AG04450 (cell line): ENCODE data around the gene FNDC5. TPM values are rescaled to one million over a fixed set of nuclear protein-coding genes. Genes with fewer than 3 reads are reported as not detected.

Experiments used
- CTCF ChIA-PET: fragments of 300-600, 350-600 bp; formaldehyde crosslinking; extraction: SDS; loops from one replicate; lab custom pipeline; 2022; ENCODE audit warnings: antibody characterized with exemption, inconsistent platforms; lab: Charles Lee
- POLR2A ChIA-PET: fragments of 350-600 bp; formaldehyde crosslinking; extraction: SDS; loops from one replicate; lab custom pipeline; 2021; ENCODE audit warnings: antibody characterized with exemption, inconsistent platforms; lab: Yijun Ruan, JAX
- DNase-seq: peaks from one replicate; pipeline ENCODE4 v3.0.0-alpha.2; 2011; ENCODE audit warnings: low read depth, low spot score
- H3K27ac ChIP-seq: one replicate; pipeline ENCODE4 v1.5.1; 2012; ENCODE audit warnings: low read depth, low read length, control low read depth
- H3K27me3 ChIP-seq: one replicate; pipeline ENCODE4 v1.6.0; 2012; ENCODE audit warnings: low read length; ENCODE audit not compliant: control insufficient read depth, insufficient read depth
- H3K4me3 ChIP-seq: 2 replicates; pipeline ENCODE4 v1.5.1; 2011; ENCODE audit warnings: mild to moderate bottlenecking, low read depth, low read length, control low read depth
- H3K9me3 ChIP-seq: 2 replicates; pipeline ENCODE4 v1.5.1; 2012; ENCODE audit warnings: low read length; ENCODE audit not compliant: control insufficient read depth, insufficient read depth
- polyA plus RNA-seq: library from polyadenylated mRNA; depleted of rRNA; stranded (reverse); fragments of >200 nt; gene quantifications from 2 replicates; pipeline ENCODE4 v1.2.3, GENCODE V29; 2011
- TF ChIP-seq, protein P1 (sequence below): IDR thresholded peaks from 2 replicates; pipeline ENCODE4 v1.5.1; 2011; ENCODE audit warnings: low read depth, low read length, control low read depth, inconsistent platforms

The FNDC5 gene
- polyA plus RNA-seq, 1 experiment: 1.5 TPM

DNA sequence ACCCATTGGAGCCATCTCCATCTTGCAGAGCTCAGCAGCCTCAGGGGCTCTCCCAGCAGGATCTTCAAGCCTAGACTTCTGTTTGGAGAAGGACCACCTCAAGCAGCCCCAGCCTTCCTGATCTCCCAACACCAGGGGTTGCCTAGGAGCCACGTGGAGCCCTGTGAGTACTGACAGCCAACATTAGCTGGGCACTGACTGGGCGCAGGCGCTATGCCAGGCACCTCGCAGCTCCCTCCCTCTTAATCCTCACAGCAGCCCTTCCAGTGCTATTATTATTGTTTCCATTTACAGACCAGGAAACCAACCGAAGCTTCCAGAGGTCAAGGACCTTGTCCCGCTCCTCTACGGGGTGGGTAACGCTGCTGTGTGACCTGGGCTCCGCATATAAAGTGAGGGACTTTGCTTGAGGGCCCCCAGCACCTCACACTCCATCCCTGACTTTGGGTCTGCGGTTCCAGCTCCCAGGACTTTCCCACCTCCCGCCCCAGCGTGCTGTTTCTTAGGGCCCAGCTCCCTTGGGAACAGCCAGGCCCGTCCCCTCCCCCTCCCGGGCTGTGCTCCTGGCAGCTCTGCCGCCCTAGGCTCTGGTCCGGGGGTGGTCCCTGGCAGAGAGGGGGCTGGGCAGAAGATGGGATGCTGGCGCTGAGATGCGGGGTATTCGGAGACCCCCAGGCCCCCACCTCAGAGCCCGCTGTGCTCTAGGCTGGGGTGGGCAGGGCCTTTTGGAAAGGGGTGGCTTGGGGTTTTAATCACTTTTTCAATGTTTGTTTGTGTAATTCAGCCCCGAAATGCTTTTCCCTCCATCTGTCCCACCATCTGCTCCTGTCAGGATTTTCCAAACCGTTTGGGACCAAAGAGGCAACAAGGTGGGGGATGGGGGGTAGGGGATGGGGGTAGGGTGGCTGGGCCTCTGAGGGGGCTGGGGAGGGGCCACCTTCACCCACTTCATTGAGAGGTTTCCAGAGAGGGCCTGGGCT lies 11.4 kb upstream of the FNDC5 start:
- Histone ChIP-seq H3K27me3 (peaks cover 35% of the 10 kb centered on the region), H3K9me3 (peaks cover 3% of the 10 kb centered on the region; the same call in 1 of the 2 replicates), H3K27ac (no peak overlapping the region), H3K4me3 (no peak overlapping the region)
- DNase-seq: no peak
- TF ChIP-seq, protein P1, sequence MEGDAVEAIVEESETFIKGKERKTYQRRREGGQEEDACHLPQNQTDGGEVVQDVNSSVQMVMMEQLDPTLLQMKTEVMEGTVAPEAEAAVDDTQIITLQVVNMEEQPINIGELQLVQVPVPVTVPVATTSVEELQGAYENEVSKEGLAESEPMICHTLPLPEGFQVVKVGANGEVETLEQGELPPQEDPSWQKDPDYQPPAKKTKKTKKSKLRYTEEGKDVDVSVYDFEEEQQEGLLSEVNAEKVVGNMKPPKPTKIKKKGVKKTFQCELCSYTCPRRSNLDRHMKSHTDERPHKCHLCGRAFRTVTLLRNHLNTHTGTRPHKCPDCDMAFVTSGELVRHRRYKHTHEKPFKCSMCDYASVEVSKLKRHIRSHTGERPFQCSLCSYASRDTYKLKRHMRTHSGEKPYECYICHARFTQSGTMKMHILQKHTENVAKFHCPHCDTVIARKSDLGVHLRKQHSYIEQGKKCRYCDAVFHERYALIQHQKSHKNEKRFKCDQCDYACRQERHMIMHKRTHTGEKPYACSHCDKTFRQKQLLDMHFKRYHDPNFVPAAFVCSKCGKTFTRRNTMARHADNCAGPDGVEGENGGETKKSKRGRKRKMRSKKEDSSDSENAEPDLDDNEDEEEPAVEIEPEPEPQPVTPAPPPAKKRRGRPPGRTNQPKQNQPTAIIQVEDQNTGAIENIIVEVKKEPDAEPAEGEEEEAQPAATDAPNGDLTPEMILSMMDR: no peak
- ChIA-PET CTCF (interaction anchor here (0.6 to 1.8 kb wide), 2 partner anchors 10 to 53 kb away, joined by 3 to 8 read pairs; no protein-coding TSS in a partner anchor), POLR2A (interaction anchor here (0.5 kb wide), 1 partner anchor 61 kb away, joined by 3 read pairs; no protein-coding TSS in a partner anchor)

DNA sequence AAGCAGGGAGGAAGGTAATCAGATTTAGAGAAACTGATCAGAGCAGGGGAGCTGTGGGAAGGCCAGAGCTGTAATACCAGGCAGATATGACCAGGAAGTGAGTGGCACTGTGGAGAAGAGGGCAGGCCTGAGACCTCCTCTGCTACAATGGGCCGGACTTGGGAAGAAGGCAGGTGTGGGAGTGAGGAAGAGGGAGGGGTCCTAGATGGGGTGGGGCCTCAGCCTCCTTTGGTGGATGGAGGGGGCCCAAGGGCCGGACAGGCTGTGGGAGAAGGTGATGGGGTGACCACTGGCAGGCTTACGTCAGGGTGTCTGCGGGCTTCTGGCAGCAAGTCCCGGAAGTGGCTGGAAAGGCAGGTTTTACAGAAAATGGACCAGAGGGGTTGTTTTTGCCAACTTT lies 10.6 kb upstream of the FNDC5 start:
- ChIA-PET POLR2A (no interaction called here), CTCF (interaction anchor here (1.8 kb wide), 1 partner anchor 9 kb away, joined by 8 read pairs; no protein-coding TSS in a partner anchor)
- TF ChIP-seq, protein P1: no peak
- Histone ChIP-seq H3K27me3 (peaks cover 30% of the 10 kb centered on the region), H3K27ac (no peak overlapping the region), H3K9me3 (no peaks in the 10 kb centered on the region; the same call in 1 of the 2 replicates), H3K4me3 (no peak overlapping the region)
- DNase-seq: no peak

DNA sequence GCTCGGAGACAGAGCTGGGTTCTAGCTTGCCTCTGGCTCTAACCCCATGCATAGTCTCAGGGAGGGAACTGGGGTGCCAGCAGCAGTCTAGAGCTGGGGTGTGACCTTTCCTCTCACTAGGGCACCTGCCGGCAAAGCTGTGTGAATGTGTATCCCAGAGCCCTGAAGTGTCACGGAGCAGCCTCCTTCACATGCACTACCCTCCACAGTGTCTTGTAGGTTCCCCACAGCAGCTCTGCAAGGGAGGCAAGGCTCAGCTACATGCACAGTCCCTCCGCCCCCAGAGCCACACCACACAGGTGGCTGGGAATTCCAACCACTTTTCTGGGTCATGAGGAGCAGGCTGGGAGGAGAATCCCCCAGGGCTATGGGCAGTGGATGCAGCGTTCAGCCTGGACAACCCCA lies 7.9 kb upstream of the FNDC5 start:
- H3K27me3 ChIP-seq: peaks cover 6% of the 10 kb centered on the region
- ChIA-PET POLR2A (interaction anchor here (0.5 to 1.0 kb wide), 2 partner anchors 207 to 304 kb away, joined by 3 to 4 read pairs; no protein-coding TSS in a partner anchor), CTCF (interaction anchor here (1.1 kb wide), 3 partner anchors 14 to 207 kb away, joined by 3 to 6 read pairs (median 3); no protein-coding TSS in a partner anchor)
- H3K9me3 ChIP-seq: no peaks in the 10 kb centered on the region; the same call in 1 of the 2 replicates
- H3K4me3 ChIP-seq: no peak overlapping the region
- no peak for DNase-seq
- H3K27ac ChIP-seq: no peak overlapping the region
- TF ChIP-seq, protein P1: no peak

DNA sequence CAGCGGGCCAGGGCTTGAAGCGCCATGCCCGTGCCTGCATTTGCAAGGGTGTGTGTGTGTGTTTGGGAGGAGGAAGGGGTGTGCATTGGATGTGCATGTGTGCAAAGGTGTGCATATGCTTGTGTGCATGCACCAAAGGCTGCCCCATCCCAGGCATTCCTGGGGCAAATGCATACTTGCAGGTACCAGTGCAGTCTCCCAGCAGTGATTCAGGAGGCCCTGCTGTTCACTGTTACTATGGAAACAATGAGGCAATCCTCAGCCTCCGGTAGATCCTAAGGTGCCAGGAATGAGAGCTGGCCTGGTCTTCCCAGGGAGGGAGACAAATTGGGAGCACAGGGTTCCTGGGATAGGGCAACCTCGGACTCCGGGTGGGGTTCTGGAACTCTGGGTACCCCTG lies 7.5 kb upstream of the FNDC5 start:
- no peak overlapping the region for H3K27ac ChIP-seq
- no peaks in the 10 kb centered on the region; the same call in 1 of the 2 replicates for H3K9me3 ChIP-seq
- no peak for DNase-seq
- ChIA-PET CTCF (interaction anchor here (1.1 kb wide), 2 partner anchors 15 to 177 kb away, joined by 3 to 6 read pairs; no protein-coding TSS in a partner anchor), POLR2A (interaction anchor here (1.0 kb wide), 1 partner anchor 208 kb away, joined by 3 read pairs; no protein-coding TSS in a partner anchor)
- peaks cover 3% of the 10 kb centered on the region for H3K27me3 ChIP-seq
- no peak overlapping the region for H3K4me3 ChIP-seq
- TF ChIP-seq, protein P1: no peak
